ENCODE data around the gene LIN9.

The LIN9 gene

DNA sequence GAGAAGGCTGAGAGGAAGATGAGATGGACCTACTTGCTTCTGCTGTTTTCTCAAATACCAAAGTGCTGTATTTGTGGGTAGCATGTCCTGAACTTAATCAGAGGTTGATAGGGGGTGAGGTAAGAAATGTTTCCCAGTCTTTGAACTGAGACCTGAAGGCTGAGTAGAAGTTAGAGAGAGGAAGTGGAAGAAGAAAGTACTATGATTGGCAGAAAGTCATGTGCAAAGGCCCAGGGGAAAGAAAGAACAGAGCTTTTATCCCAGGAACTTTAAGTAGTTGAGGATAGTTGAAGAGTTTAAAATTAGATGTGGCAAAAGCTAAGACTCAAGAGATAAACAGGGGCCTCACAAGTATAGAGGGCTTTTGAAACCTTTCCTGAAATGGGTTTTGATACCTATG, 15.5 kb upstream of the LIN9 start:
- Histone ChIP-seq H3K27ac (no peak overlapping the region), H3K9ac (no peak overlapping the region), H3K4me1 (no peaks in the 10 kb centered on the region), H3K79me2 (no peaks in the 10 kb centered on the region), H3K27me3 (ENCODE audit: control insufficient read depth, insufficient read depth, low read length) (no peaks in the 10 kb centered on the region), H3K36me3 (ENCODE audit: control insufficient read depth, insufficient read depth, low read length) (no peaks in the 10 kb centered on the region), H3K4me3 (ENCODE audit: low read depth, low read length) (no peak overlapping the region), H3K9me3 (ENCODE audit: control insufficient read depth, low read length) (no peaks in the 10 kb centered on the region), H3K4me2 (ENCODE audit: low read length) (no peak overlapping the region), H2AFZ (no peak overlapping the region)
- TF ChIP-seq, protein P1, sequence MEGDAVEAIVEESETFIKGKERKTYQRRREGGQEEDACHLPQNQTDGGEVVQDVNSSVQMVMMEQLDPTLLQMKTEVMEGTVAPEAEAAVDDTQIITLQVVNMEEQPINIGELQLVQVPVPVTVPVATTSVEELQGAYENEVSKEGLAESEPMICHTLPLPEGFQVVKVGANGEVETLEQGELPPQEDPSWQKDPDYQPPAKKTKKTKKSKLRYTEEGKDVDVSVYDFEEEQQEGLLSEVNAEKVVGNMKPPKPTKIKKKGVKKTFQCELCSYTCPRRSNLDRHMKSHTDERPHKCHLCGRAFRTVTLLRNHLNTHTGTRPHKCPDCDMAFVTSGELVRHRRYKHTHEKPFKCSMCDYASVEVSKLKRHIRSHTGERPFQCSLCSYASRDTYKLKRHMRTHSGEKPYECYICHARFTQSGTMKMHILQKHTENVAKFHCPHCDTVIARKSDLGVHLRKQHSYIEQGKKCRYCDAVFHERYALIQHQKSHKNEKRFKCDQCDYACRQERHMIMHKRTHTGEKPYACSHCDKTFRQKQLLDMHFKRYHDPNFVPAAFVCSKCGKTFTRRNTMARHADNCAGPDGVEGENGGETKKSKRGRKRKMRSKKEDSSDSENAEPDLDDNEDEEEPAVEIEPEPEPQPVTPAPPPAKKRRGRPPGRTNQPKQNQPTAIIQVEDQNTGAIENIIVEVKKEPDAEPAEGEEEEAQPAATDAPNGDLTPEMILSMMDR (IDR thresholded peaks at IDR 0.05) = no peak

DNA sequence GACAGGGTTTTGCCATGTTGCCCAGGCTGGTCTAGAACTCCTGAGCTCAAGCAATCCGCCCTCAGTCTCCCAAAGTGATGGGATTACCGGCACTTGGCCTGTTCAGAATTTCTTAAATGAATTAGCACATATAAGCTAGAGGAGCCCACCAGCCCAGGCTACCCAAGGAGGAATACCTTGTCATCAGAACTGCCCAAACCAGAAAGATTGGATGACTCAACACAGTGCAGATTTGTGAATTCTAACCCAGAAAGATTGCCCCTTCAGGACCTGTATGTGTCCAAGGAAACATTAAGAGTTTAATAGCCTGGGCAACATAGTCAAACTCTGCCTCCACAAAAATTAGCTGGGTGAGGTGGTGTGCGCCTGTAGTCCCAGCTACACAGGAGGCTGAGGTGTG, 14.0 kb upstream of the LIN9 start:
- Histone ChIP-seq H3K27me3 (ENCODE audit: control insufficient read depth, insufficient read depth, low read length) (no peaks in the 10 kb centered on the region), H2AFZ (no peak overlapping the region), H3K4me2 (ENCODE audit: low read length) (no peak overlapping the region), H3K27ac (no peak overlapping the region), H3K9me3 (ENCODE audit: control insufficient read depth, low read length) (no peaks in the 10 kb centered on the region), H3K4me1 (no peaks in the 10 kb centered on the region), H3K9ac (no peak overlapping the region), H3K36me3 (ENCODE audit: control insufficient read depth, insufficient read depth, low read length) (no peaks in the 10 kb centered on the region), H3K4me3 (ENCODE audit: low read depth, low read length) (no peak overlapping the region), H3K79me2 (no peaks in the 10 kb centered on the region)
- TF ChIP-seq, protein P1 (IDR thresholded peaks at IDR 0.05) = no peak

DNA sequence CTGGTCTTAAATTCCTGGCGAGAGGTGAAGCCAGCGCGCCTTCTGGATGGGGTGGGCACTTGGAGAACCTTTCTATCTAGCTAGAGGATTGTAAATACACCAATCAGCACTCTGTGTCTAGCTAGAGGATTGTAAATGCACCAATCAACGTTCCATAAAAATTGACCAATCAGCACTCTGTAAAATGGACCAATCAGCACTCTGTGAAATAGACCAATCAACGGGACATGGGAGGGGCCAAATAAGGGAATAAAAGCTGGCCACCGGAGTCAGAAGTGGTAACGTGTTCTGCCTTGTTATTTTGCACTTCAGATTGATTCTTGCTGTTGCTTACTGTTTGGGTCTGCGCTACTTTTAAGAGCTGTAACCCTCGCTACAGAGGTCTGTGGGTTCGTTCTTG, 12.0 kb upstream of the LIN9 start:
- Histone ChIP-seq H3K4me1 (no peaks in the 10 kb centered on the region), H3K4me3 (ENCODE audit: low read depth, low read length) (no peak overlapping the region), H3K9me3 (ENCODE audit: control insufficient read depth, low read length) (no peaks in the 10 kb centered on the region), H3K27ac (no peak overlapping the region), H3K9ac (no peak overlapping the region), H2AFZ (no peak overlapping the region), H3K27me3 (ENCODE audit: control insufficient read depth, insufficient read depth, low read length) (no peaks in the 10 kb centered on the region), H3K79me2 (no peaks in the 10 kb centered on the region), H3K4me2 (ENCODE audit: low read length) (no peak overlapping the region), H3K36me3 (ENCODE audit: control insufficient read depth, insufficient read depth, low read length) (no peaks in the 10 kb centered on the region)
- TF ChIP-seq, protein P1 (IDR thresholded peaks at IDR 0.05) = no peak

DNA sequence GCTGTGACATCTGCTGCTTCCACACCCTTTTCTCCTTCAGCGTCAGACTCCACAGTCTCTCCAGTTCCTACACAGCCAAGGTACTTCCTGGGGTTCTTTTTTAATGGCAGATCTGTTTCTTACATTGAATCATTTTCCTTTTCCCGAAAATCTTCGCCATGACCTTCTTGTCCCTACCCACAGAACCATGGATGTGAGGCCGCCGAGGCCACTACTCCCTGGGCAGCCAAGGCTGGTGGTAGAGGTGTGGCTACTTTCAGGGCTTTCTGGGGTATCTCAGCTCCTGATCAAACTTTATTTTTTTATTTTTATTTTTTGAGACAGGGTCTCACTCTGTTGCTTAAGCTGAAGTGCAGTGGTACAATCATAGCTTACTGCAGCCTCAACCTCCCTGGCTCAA, 9.5 kb upstream of the LIN9 start:
- Histone ChIP-seq H3K79me2 (no peaks in the 10 kb centered on the region), H2AFZ (no peak overlapping the region), H3K4me1 (no peaks in the 10 kb centered on the region), H3K9me3 (ENCODE audit: control insufficient read depth, low read length) (no peaks in the 10 kb centered on the region), H3K27ac (no peak overlapping the region), H3K36me3 (ENCODE audit: control insufficient read depth, insufficient read depth, low read length) (no peaks in the 10 kb centered on the region), H3K9ac (no peak overlapping the region), H3K4me3 (ENCODE audit: low read depth, low read length) (no peak overlapping the region), H3K4me2 (ENCODE audit: low read length) (no peak overlapping the region), H3K27me3 (ENCODE audit: control insufficient read depth, insufficient read depth, low read length) (no peaks in the 10 kb centered on the region)
- TF ChIP-seq, protein P1 (IDR thresholded peaks at IDR 0.05) = no peak

DNA sequence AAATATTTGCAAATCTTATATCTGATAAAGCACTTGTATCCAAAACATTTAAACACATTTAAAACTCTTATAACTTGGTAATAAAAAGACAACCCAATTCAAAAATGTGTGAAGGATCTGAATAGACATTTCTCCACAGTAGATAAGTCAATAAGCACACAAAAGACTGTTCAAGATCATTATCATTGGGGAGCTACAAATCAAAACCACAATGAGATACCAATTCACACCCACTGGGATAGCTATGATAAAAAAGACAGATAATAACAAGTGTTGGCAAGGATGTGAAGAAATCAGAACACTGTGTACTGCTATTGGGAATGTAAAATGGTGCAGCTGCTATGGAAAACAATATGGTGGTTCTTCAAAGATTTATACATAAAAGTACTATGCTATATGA, 5.1 kb upstream of the LIN9 start:
- TF ChIP-seq, protein P1 (IDR thresholded peaks at IDR 0.05) = no peak
- Histone ChIP-seq H3K36me3 (ENCODE audit: control insufficient read depth, insufficient read depth, low read length) (no peaks in the 10 kb centered on the region), H3K9ac (no peak overlapping the region), H2AFZ (no peak overlapping the region), H3K27me3 (ENCODE audit: control insufficient read depth, insufficient read depth, low read length) (no peaks in the 10 kb centered on the region), H3K27ac (no peak overlapping the region), H3K4me2 (ENCODE audit: low read length) (no peak overlapping the region), H3K79me2 (no peaks in the 10 kb centered on the region), H3K9me3 (ENCODE audit: control insufficient read depth, low read length) (no peaks in the 10 kb centered on the region), H3K4me1 (no peaks in the 10 kb centered on the region), H3K4me3 (ENCODE audit: low read depth, low read length) (no peak overlapping the region)

Data from parathyroid adenoma (tissue), 2 donors.